Choroid plexus epithelial cell (primary cell): ENCODE measurements around the gene TLR2.

Experiments used
- DNase-seq: peaks from one replicate; pipeline ENCODE4 v3.0.0-alpha.2; 2010; ENCODE audit warnings: low read depth
- H3K4me3 ChIP-seq: 2 replicates; pipeline ENCODE4 v1.5.1; 2011; ENCODE audit warnings: low read depth, mild to moderate bottlenecking, control low read depth, low read length, moderate library complexity
- CTCF ChIP-seq: conservative IDR thresholded peaks from 2 replicates; pipeline ENCODE4 v1.5.1; 2011; ENCODE audit warnings: low read depth, mild to moderate bottlenecking, control low read depth, inconsistent platforms, low read length, moderate library complexity

The TLR2 gene

DNA sequence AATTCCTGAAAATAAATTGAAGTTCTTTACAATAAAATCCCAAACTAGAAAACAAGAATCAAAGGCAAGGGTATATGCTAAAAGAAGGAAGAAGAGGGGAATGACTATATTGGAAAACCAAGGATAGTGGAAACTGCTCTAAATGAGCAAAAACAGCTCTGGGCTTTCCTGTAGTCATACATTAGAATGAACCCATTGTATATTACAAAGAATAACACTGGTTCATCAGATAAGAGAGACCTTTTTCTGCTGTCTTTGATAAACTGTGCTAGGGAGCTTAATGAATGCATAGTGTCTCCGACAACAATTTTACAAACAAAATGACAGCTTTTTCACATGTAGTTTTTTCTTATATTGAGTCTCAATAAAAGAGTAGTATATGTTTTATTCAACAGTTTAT, 26.6 kb downstream of the TLR2 start:
- DNase-seq: no peak
- H3K4me3 ChIP-seq: no peak overlapping the region
- TF ChIP-seq CTCF: no peak

DNA sequence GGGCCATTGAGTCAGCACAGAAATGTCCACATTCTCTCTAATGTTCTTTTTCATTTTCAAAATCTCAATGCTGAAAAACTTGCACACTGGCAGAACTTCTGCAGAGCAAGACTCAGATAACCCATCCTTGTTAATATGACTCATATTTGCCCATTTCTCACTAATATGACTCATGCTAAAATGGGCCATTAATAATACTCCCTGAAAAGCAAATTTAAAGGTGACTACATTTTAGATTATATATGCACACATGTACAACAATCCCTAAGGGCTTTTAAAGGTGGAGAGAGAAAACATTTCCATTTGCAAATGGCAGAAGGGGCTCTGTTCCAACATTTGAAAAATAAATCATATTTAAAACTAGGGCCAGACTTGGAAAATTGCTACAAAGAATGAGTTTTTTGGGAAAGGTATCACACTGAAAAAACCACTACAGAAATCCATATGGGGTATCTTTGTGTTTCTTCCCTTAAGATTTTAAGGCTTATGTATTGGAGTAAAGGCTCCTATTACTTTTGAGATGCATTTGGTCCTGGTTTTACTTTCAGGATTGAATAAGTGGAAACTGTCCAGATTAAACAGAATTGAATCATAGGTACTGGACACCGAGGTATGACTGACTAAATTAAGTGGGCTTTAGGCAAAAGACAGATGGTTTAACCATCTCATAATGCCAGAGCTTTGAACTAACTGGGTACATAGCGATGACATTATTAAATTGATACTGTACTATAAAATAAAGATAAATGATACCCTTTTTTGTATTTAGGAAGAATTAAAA, 30.0 kb downstream of the TLR2 start:
- DNase-seq: peak; percentile 30
- H3K4me3 ChIP-seq: no peak overlapping the region
- no peak for TF ChIP-seq CTCF

DNA sequence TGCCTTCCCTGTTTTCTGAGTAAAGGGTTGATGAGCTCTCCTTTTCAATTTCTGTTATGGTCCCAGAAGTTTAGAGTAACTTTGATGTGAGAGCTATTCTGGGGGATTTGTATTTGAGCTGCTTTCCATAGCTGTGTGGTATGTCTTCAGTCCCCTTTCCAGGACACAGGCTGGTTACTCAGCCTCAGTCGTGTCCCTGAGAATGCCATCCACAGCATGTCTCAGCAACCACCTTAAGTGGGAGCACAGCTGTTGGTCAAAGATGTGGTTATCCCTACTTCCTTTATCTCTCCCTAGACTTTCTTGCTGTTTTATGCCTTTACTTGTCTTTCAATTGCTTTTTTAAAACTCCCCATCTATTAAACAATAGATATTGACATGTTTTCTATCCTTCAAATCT, 38.0 kb downstream of the TLR2 start:
- TF ChIP-seq CTCF: no peak
- no peak for DNase-seq
- no peak overlapping the region for H3K4me3 ChIP-seq

- DNase-seq: no peak
- no peak overlapping the region for H3K4me3 ChIP-seq
- TF ChIP-seq CTCF: no peak
Measured at GRCh38 chr4:153724606-153725005, 40.5 kb downstream of the TLR2 start.

- no peak for DNase-seq
- no peak for TF ChIP-seq CTCF
- H3K4me3 ChIP-seq: no peak overlapping the region
Measured at GRCh38 chr4:153725136-153725830, 41.2 kb downstream of the TLR2 start.

- H3K4me3 ChIP-seq: no peak overlapping the region
- TF ChIP-seq CTCF: no peak
- DNase-seq: no peak
Measured at GRCh38 chr4:153725831-153726154, 41.7 kb downstream of the TLR2 start.

- TF ChIP-seq CTCF: no peak
Measured at GRCh38 chr4:153728151-153728550, 44.1 kb downstream of the TLR2 start.

More at GRCh38 chr4:153728151-153728550, 44.1 kb downstream of the TLR2 start:
- no peak for DNase-seq
- no peak overlapping the region for H3K4me3 ChIP-seq
